Endothelial cell of umbilical vein (primary cell): Measurements from ENCODE around the gene APEX1. TPM values are rescaled to one million over a fixed set of nuclear protein-coding genes. Genes with fewer than 3 reads are reported as not detected.
"Not testable (repeated sequence)": the region's sequence is repeated elsewhere in the genome, so short reads cannot be mapped to it uniquely, and the experiment has no call there.

Source experiments
- BruUV-seq: library from RNA; stranded (reverse); fragments of 400-500 nt; replicated peaks from 2 replicates; lab custom pipeline; 2021; lab: Mats Ljungman, UMichigan
- CTCF ChIA-PET: fragments of 300-600, 350-600 bp; sonication (Branson Sonifier 250); formaldehyde crosslinking; loops from one replicate; lab custom pipeline; 2021; ENCODE audit warnings: antibody characterized with exemption, inconsistent platforms; lab: Charles Lee
- POLR2A ChIA-PET: fragments of 300-600, 350-600 bp; sonication (Branson Sonifier 250); formaldehyde crosslinking; loops from one replicate; lab custom pipeline; 2021; ENCODE audit warnings: antibody characterized with exemption, inconsistent platforms; lab: Charles Lee
- DNase-seq: peaks from one replicate; pipeline ENCODE4 v3.0.0-alpha.2; 2011; ENCODE audit warnings: low read depth, low spot score
- FAIRE-seq: peaks from 2 replicates; lab custom pipeline; 2011; peaks lifted over from hg19 to GRCh38; lab: Jason Lieb, UNC
- H2AFZ ChIP-seq: 2 replicates; pipeline ENCODE4 v1.6.0; 2012; ENCODE audit warnings: low read depth, low read length, control low read depth, inconsistent platforms
- H3K27ac ChIP-seq: 2 replicates; pipeline ENCODE4 v1.5.1; 2011; ENCODE audit warnings: low read depth, mild to moderate bottlenecking, control low read depth, low read length, moderate library complexity; ENCODE audit not compliant: insufficient read depth
- H3K27me3 ChIP-seq, 2 experiments: 2 replicates each; pipeline versions ENCODE4 v1.6.0 to v1.6.1; 2011; ENCODE audit warnings: low read length in 2 of 2, mixed read lengths in 1 of 2; ENCODE audit not compliant: control insufficient read depth in 2 of 2, insufficient read depth in 2 of 2
- H3K36me3 ChIP-seq, 2 experiments: 2 replicates in 1 of 2; 3 replicates in 1 of 2; pipeline ENCODE4 v1.5.1; 2011; ENCODE audit warnings: low read length in 2 of 2, mild to moderate bottlenecking in 1 of 2, moderate library complexity in 1 of 2; ENCODE audit not compliant: control insufficient read depth in 2 of 2, insufficient read depth in 2 of 2; ENCODE audit errors: extremely low read depth in 1 of 2
- H3K4me1 ChIP-seq: 3 replicates; pipeline ENCODE4 v1.5.1; 2011; ENCODE audit warnings: mild to moderate bottlenecking, low read length; ENCODE audit not compliant: control insufficient read depth, insufficient read depth; ENCODE audit errors: extremely low read depth
- H3K4me2 ChIP-seq: 2 replicates; pipeline ENCODE4 v1.6.1; 2011; ENCODE audit warnings: low read length, control low read depth, mixed read lengths; ENCODE audit not compliant: insufficient read depth
- H3K4me3 ChIP-seq, 3 experiments: fragments of 200-600 bp in 1 of 3; sonication (generic), shearing (Covaris generic) in 1 of 3; replicated peaks in 1 of 3; 2 replicates each; pipeline ENCODE4 v1.5.1; 2011 to 2016; ENCODE audit warnings: control low read depth in 3 of 3, low read length in 3 of 3, mild to moderate bottlenecking in 2 of 3, inconsistent platforms in 1 of 3, low read depth in 1 of 3, moderate library complexity in 1 of 3; ENCODE audit not compliant: insufficient read depth in 1 of 3
- H3K79me2 ChIP-seq: 2 replicates; pipeline ENCODE4 v1.6.0; 2012; ENCODE audit warnings: low read length, inconsistent platforms; ENCODE audit not compliant: control insufficient read depth, insufficient read depth
- H3K9ac ChIP-seq: replicated peaks from 2 replicates; pipeline ENCODE3; 2011; ENCODE audit warnings: low read length, control low read depth; ENCODE audit not compliant: insufficient read depth; ENCODE audit errors: extremely low read depth
- H3K9me1 ChIP-seq: replicated peaks from 3 replicates; pipeline ENCODE4 v1.6.0; 2011; ENCODE audit warnings: mild to moderate bottlenecking, low read length; ENCODE audit not compliant: control insufficient read depth, insufficient read depth; ENCODE audit errors: extremely low read depth
- H3K9me3 ChIP-seq: replicated peaks from 2 replicates; pipeline ENCODE4 v1.5.1; 2012; ENCODE audit warnings: low read length, inconsistent platforms; ENCODE audit not compliant: control insufficient read depth, insufficient read depth
- H4K20me1 ChIP-seq: replicated peaks from 2 replicates; pipeline ENCODE3; 2011; ENCODE audit warnings: mild to moderate bottlenecking, low read length; ENCODE audit not compliant: control insufficient read depth, insufficient read depth; ENCODE audit errors: extremely low read depth
- EZH2 ChIP-seq: IDR thresholded peaks from 2 replicates; pipeline ENCODE4 v1.6.1; 2012; ENCODE audit warnings: borderline replicate concordance, low read depth, mild to moderate bottlenecking, moderate library complexity, low read length, inconsistent platforms; ENCODE audit not compliant: severe bottlenecking
- FOS ChIP-seq: IDR thresholded peaks from 2 replicates; pipeline ENCODE4 v1.6.1; 2011; ENCODE audit warnings: mild to moderate bottlenecking, low read length, moderate library complexity, borderline replicate concordance; ENCODE audit not compliant: insufficient read depth
- GATA2 ChIP-seq: IDR thresholded peaks from 2 replicates; pipeline ENCODE4 v1.7.0; 2011; ENCODE audit warnings: low read depth, mild to moderate bottlenecking, moderate library complexity, mixed read lengths, low read length; ENCODE audit not compliant: insufficient read length, insufficient read depth
- JUN ChIP-seq: IDR thresholded peaks from 2 replicates; pipeline ENCODE4 v1.6.1; 2011; ENCODE audit warnings: borderline replicate concordance, low read depth; ENCODE audit not compliant: insufficient read length, insufficient read depth
- MYC ChIP-seq: IDR thresholded peaks from one replicate; pipeline ENCODE4 v1.6.1; 2011; ENCODE audit warnings: mild to moderate bottlenecking, low read depth, low read length
- POLR2A ChIP-seq: IDR thresholded peaks from 2 replicates; pipeline ENCODE4 v1.6.1; 2012; ENCODE audit warnings: low read depth, mild to moderate bottlenecking, control low read depth, low read length
- POLR2AphosphoS5 ChIP-seq: IDR thresholded peaks from 2 replicates; pipeline ENCODE4 v1.6.1; 2012; ENCODE audit warnings: low read depth, mild to moderate bottlenecking, control low read depth, low read length, moderate library complexity; ENCODE audit not compliant: insufficient read depth
- dilution Hi-C: fragments of 300-500 bp; cut with MboI; formaldehyde crosslinking; loops from one replicate; pipeline ENCODE4 v1.15.0; 2019; ENCODE audit warnings: low sequenced_read_pairs; ENCODE audit not compliant: extremely low pct_ligation_motif_present
- intact Hi-C: fragments of 100-400 bp; cut with micrococcal nuclease; formaldehyde crosslinking; loops from one replicate; pipeline ENCODE4 v1.10.0; 2022
- polyA plus RNA-seq, 4 experiments: library from polyadenylated mRNA; depleted of rRNA in 3 of 4; stranded (reverse) in 3 of 4; unstranded in 1 of 4; fragments of >200 nt; gene quantifications; 2 replicates each; pipeline versions ENCODE4 v1.2.1 to v1.2.3, GENCODE V29; 2011 to 2012; ENCODE audit warnings: missing spikeins in 1 of 4
- total RNA-seq: library from RNA; stranded (reverse); gene quantifications from 2 replicates; pipeline ENCODE4 v1.2.3, GENCODE V29; 2021
- TF ChIP-seq, protein P1 (sequence below), 2 donors: IDR thresholded peaks; 1 replicate in 1 of 2; 2 replicates in 1 of 2; pipeline ENCODE4 v1.5.1; 2011; ENCODE audit warnings: low read length in 2 of 2, mild to moderate bottlenecking in 2 of 2, moderate library complexity in 2 of 2, control low read depth in 1 of 2, inconsistent platforms in 1 of 2, low read depth in 1 of 2; ENCODE audit not compliant: insufficient read depth in 1 of 2; ENCODE audit errors: extremely low read depth in 1 of 2
- TF ChIP-seq, protein P2 (sequence below): IDR thresholded peaks from 2 replicates; pipeline ENCODE4 v1.6.1; 2011; ENCODE audit not compliant: insufficient read depth, insufficient read length

APEX1 gene
- total and polyA plus RNA-seq, 2 donors (not counting 3 experiments of a cell fraction or from before 2014, with no cell fraction given), result 231 to 304 TPM

DNA sequence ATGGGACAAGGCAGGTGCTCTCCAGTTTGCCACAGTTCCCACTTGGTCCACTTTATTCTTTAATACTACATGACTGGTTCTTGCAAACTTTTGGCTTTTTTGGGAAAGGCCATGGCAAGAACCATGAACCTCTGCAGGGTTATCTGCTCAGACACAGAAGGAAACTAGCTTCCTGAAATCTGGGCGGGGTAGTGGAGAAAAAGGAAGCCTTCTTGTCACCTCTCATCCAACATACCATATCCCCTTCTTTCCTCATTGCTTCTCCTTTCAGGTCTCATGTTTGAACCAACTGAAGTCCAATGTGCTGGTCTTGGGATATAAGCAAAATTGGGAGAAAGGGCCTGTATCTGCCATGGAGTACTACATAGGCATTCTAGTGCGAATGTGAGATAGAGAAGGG is 13.6 kb upstream of the APEX1 start:
- DNase-seq (no peak), FAIRE-seq (no peak)
- ChIA-PET CTCF (interaction anchor here (1.3 kb wide), 1 partner anchor 26 kb away, joined by 7 read pairs; no protein-coding TSS in a partner anchor), POLR2A (no interaction called here)
- Histone ChIP-seq H3K9me1 (no peaks in the 10 kb centered on the region), H3K4me2 (no peak overlapping the region), H3K9me3 (no peaks in the 10 kb centered on the region), H3K27ac (no peak overlapping the region), H3K79me2 (no peaks in the 10 kb centered on the region), H2AFZ (no peak overlapping the region), H3K4me3 (no peak overlapping the region), H4K20me1 (no peaks in the 10 kb centered on the region), H3K9ac (no peak overlapping the region), H3K4me1 (peaks cover 8% of the 10 kb centered on the region), H3K36me3 (peaks cover under 1 to 3% of the 10 kb centered on the region in 2 experiments), H3K27me3 (peaks cover 2% of the 10 kb centered on the region in 2 experiments)
- TF ChIP-seq, protein P1, sequence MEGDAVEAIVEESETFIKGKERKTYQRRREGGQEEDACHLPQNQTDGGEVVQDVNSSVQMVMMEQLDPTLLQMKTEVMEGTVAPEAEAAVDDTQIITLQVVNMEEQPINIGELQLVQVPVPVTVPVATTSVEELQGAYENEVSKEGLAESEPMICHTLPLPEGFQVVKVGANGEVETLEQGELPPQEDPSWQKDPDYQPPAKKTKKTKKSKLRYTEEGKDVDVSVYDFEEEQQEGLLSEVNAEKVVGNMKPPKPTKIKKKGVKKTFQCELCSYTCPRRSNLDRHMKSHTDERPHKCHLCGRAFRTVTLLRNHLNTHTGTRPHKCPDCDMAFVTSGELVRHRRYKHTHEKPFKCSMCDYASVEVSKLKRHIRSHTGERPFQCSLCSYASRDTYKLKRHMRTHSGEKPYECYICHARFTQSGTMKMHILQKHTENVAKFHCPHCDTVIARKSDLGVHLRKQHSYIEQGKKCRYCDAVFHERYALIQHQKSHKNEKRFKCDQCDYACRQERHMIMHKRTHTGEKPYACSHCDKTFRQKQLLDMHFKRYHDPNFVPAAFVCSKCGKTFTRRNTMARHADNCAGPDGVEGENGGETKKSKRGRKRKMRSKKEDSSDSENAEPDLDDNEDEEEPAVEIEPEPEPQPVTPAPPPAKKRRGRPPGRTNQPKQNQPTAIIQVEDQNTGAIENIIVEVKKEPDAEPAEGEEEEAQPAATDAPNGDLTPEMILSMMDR (IDR thresholded peaks at IDR 0.05; ENCODE audit: extremely low read depth in 1 of 2, insufficient read depth in 1 of 2, low read depth in 1 of 2, low read length in 2 of 2), result no peak
- TF ChIP-seq POLR2AphosphoS5, result no peak
- no peak for TF ChIP-seq POLR2A
- TF ChIP-seq, protein P2, sequence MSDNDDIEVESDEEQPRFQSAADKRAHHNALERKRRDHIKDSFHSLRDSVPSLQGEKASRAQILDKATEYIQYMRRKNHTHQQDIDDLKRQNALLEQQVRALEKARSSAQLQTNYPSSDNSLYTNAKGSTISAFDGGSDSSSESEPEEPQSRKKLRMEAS, result no peak
- no peak for TF ChIP-seq EZH2
- no peak for TF ChIP-seq JUN
- TF ChIP-seq MYC, result no peak
- TF ChIP-seq FOS, result no peak
- no peak for TF ChIP-seq GATA2
- no TSS peak for BruUV-seq
- intact Hi-C loops (no loop called here), dilution Hi-C loops (no loop called here)

DNA sequence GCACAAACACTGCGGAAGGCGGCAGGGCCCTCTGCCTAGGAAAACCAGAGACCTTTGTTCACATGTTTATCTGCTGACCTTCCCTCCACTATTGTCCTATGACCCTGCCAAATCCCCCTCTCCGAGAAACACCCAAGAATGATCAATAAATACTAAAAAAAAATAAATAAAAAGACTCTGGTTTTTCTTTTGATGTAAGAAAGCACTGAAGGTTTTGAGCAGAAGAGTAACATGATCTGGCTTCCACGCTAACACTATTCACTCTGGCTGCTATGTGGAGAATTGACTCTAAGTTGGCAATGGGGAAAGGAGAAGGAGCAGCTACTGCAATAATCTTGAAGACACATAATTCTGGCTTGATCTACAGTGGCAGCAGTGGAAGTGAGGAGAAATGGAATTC is 11.4 kb upstream of the APEX1 start:
- dilution Hi-C loops, H2AFZ ChIP-seq, H3K4me2 ChIP-seq, H3K9me3 ChIP-seq, H3K4me1 ChIP-seq, H3K27ac ChIP-seq, H3K27me3 ChIP-seq, POLR2A ChIA-PET, intact Hi-C loops, DNase-seq, H4K20me1 ChIP-seq, H3K9me1 ChIP-seq, H3K4me3 ChIP-seq, H3K79me2 ChIP-seq, H3K9ac ChIP-seq, FAIRE-seq: not testable (repeated sequence)
- CTCF ChIA-PET, result interaction anchor here (2.5 kb wide), 1 partner anchor 29 kb away, joined by 13 read pairs; no protein-coding TSS in a partner anchor
- TSS peak; percentile 5 for BruUV-seq
- peaks cover 14 to 23% of the 10 kb centered on the region in 2 experiments for H3K36me3 ChIP-seq
